ENCODE measurements around the gene AFF4.

Gene AFF4

GRCh38 chr5:132848270-132848669, 115.2 kb downstream of the AFF4 start:
- no peak for TF ChIP-seq POLR2AphosphoS5 (IDR thresholded peaks at IDR 0.05; ENCODE audit: low read depth, low read length)
- no peak for TF ChIP-seq REST (IDR thresholded peaks at IDR 0.05; ENCODE audit: insufficient read depth in 1 of 2, low read depth in 2 of 2, low read length in 2 of 2)
- TF ChIP-seq FOXP2 (optimal IDR thresholded peaks at IDR 0.05; ENCODE audit: borderline replicate concordance, extremely low read depth, extremely low read length, insufficient read depth): no peak
- no peak for TF ChIP-seq SIN3A (IDR thresholded peaks at IDR 0.05; ENCODE audit: borderline replicate concordance, insufficient read depth, low read length)
- no peak for TF ChIP-seq TAF1 (IDR thresholded peaks at IDR 0.05; ENCODE audit: borderline replicate concordance, insufficient read depth, low read length)

- TF ChIP-seq FOXP2 (optimal IDR thresholded peaks at IDR 0.05; ENCODE audit: borderline replicate concordance, extremely low read depth, extremely low read length, insufficient read depth): no peak
These were observed 122.1 kb downstream of the AFF4 start for GRCh38 chr5:132841305-132841704.

- TF ChIP-seq TAF1 (IDR thresholded peaks at IDR 0.05; ENCODE audit: borderline replicate concordance, insufficient read depth, low read length) (no peak), SIN3A (IDR thresholded peaks at IDR 0.05; ENCODE audit: borderline replicate concordance, insufficient read depth, low read length) (no peak), POLR2AphosphoS5 (IDR thresholded peaks at IDR 0.05; ENCODE audit: low read depth, low read length) (no peak), REST (IDR thresholded peaks at IDR 0.05; ENCODE audit: insufficient read depth in 1 of 2, low read depth in 2 of 2, low read length in 2 of 2) (no peak), FOXP2 (optimal IDR thresholded peaks at IDR 0.05; ENCODE audit: borderline replicate concordance, extremely low read depth, extremely low read length, insufficient read depth) (no peak)
These were observed 122.5 kb downstream of the AFF4 start for GRCh38 chr5:132840896-132841295.

GRCh38 chr5:132840313-132840712, 123.1 kb downstream of the AFF4 start:
- TF ChIP-seq FOXP2 (optimal IDR thresholded peaks at IDR 0.05; ENCODE audit: borderline replicate concordance, extremely low read depth, extremely low read length, insufficient read depth) (no peak), REST (IDR thresholded peaks at IDR 0.05; ENCODE audit: insufficient read depth in 1 of 2, low read depth in 2 of 2, low read length in 2 of 2) (no peak), SIN3A (IDR thresholded peaks at IDR 0.05; ENCODE audit: borderline replicate concordance, insufficient read depth, low read length) (no peak), POLR2AphosphoS5 (IDR thresholded peaks at IDR 0.05; ENCODE audit: low read depth, low read length) (no peak), TAF1 (IDR thresholded peaks at IDR 0.05; ENCODE audit: borderline replicate concordance, insufficient read depth, low read length) (no peak)

- TF ChIP-seq TAF1 (IDR thresholded peaks at IDR 0.05; ENCODE audit: borderline replicate concordance, insufficient read depth, low read length): no peak
- no peak for TF ChIP-seq REST (IDR thresholded peaks at IDR 0.05; ENCODE audit: insufficient read depth in 1 of 2, low read depth in 2 of 2, low read length in 2 of 2)
- TF ChIP-seq POLR2AphosphoS5 (IDR thresholded peaks at IDR 0.05; ENCODE audit: low read depth, low read length): no peak
- TF ChIP-seq FOXP2 (optimal IDR thresholded peaks at IDR 0.05; ENCODE audit: borderline replicate concordance, extremely low read depth, extremely low read length, insufficient read depth): no peak
- no peak for TF ChIP-seq SIN3A (IDR thresholded peaks at IDR 0.05; ENCODE audit: borderline replicate concordance, insufficient read depth, low read length)
These were observed 123.8 kb downstream of the AFF4 start for GRCh38 chr5:132839426-132840301.

Measured in PFSK-1 (cell line).